Effector memory CD4-positive, alpha-beta T cell (primary cell): ENCODE measurements around the gene NPAS4.
A peak's percentile ranks its signal among the peaks of the same experiment; 100 is the strongest.

Source experiments
- DNase-seq, 3 donors: peaks; one replicate each; pipeline ENCODE4 v3.0.0-alpha.2; 2020
- H3K27ac ChIP-seq: 2 replicates; pipeline ENCODE4 v1.7.0; 2013; ENCODE audit warnings: mild to moderate bottlenecking, low read length, moderate library complexity; ENCODE audit not compliant: insufficient read depth, poor library complexity, severe bottlenecking
- H3K27me3 ChIP-seq: replicated peaks from 2 replicates; pipeline ENCODE4 v1.7.0; 2013; ENCODE audit warnings: mild to moderate bottlenecking, low read length; ENCODE audit not compliant: insufficient read depth, control insufficient read depth, poor library complexity, severe bottlenecking
- H3K36me3 ChIP-seq: 2 replicates; pipeline ENCODE4 v1.7.0; 2013; ENCODE audit warnings: mild to moderate bottlenecking, low read length, moderate library complexity; ENCODE audit not compliant: control insufficient read depth, insufficient read depth
- H3K4me1 ChIP-seq: 2 replicates; pipeline ENCODE4 v1.7.0; 2013; ENCODE audit warnings: low read length, mild to moderate bottlenecking; ENCODE audit not compliant: control insufficient read depth, insufficient read depth, poor library complexity, severe bottlenecking
- H3K4me3 ChIP-seq: 2 replicates; pipeline ENCODE4 v1.7.0; 2013; ENCODE audit warnings: low read length, low read depth, mild to moderate bottlenecking; ENCODE audit not compliant: insufficient read depth, poor library complexity, severe bottlenecking
- H3K9me3 ChIP-seq: 2 replicates; pipeline ENCODE4 v1.7.0; 2013; ENCODE audit warnings: mild to moderate bottlenecking, low read length, moderate library complexity; ENCODE audit not compliant: control insufficient read depth

NPAS4 gene

DNA sequence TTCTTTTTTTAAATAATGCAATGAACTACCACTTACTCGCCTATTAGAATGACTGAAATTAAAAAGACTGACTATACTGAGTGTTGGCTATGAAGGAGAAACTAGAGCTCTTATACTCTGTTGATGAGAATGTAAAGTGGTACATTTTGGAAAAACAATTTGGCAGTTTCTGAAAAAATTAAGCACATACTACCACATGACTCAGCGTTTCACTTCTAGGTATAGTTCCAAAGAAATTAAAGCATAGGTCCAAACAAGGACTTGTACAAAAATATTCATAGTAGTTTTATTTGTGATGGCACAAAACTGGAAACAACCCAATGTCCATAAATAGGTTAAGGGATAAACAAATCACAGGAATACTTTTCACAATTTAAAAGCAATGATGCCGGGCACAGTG lies 26.9 kb upstream of the NPAS4 start:
- no peaks in the 10 kb centered on the region for H3K27me3 ChIP-seq
- H3K36me3 ChIP-seq: no peaks in the 10 kb centered on the region
- H3K27ac ChIP-seq: no peak overlapping the region
- no peak for DNase-seq
- no peak overlapping the region for H3K4me3 ChIP-seq
- H3K4me1 ChIP-seq: no peaks in the 10 kb centered on the region
- no peaks in the 10 kb centered on the region for H3K9me3 ChIP-seq

DNA sequence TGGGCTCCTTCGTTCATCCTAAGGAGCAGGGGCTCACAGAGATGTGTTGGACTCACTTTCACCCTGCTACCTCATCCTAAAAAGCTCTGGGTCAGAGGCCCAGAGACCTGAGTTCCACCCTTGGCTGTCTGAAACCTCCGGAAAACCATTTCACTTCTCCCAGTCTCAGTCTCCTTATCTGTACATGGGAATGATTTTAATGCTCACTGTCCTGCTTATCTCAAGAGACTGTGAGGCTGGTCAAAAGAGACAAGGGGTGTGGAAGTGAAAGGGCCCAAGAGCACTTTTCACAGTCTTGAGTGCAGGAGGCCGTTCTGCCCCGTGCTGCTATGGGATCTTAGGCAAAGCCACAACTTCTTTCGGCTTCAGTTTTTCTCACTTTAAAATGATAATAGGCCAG lies 13.2 kb upstream of the NPAS4 start:
- Histone ChIP-seq H3K27ac (no peak overlapping the region), H3K4me3 (no peak overlapping the region), H3K27me3 (no peaks in the 10 kb centered on the region), H3K9me3 (no peaks in the 10 kb centered on the region), H3K36me3 (no peaks in the 10 kb centered on the region), H3K4me1 (peaks cover 8% of the 10 kb centered on the region)
- DNase-seq: no peak

DNA sequence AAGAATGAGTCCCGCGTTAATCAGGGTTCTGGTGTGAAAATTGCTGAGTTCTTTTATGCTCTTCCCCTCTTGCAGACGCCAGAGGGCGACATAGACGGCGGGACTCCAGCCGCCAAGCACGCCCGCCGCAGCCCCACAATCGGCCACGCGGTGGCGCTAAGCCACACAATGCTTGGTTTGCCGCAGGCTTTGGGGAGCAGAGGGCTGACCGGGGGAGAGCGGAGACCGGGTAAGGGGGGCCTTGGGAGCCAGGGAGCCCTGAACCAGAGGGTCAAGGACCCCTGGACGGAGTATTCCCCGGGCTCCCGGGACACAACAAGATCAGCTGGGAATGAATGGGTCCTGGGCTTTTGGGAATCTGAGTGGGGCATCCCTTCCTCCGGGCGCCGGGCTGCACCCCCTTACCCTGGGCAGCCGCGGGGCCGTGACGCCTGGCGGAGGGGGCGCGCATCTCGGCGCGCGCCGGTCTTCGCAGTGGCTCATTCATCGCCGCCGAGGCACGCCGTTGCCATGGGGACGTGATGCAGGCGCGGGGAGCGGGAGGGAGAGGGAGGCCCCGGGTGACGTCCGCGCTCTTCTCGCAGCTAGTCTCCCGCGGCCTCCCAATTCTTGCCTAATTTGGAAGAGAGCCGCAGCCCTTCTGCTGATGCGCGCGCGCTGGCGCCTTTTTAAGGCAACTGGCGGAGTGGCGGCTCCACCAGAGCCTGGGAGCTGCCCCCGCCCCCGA lies 12.2 kb upstream of the NPAS4 start:
- no peaks in the 10 kb centered on the region for H3K36me3 ChIP-seq
- H3K9me3 ChIP-seq: no peaks in the 10 kb centered on the region
- no peak overlapping the region for H3K27ac ChIP-seq
- peak; percentile 79 to 87 (median 81) for DNase-seq
- H3K4me3 ChIP-seq: peak overlapping the region; percentile 59
- no peaks in the 10 kb centered on the region for H3K27me3 ChIP-seq
- H3K4me1 ChIP-seq: peaks cover 8% of the 10 kb centered on the region

DNA sequence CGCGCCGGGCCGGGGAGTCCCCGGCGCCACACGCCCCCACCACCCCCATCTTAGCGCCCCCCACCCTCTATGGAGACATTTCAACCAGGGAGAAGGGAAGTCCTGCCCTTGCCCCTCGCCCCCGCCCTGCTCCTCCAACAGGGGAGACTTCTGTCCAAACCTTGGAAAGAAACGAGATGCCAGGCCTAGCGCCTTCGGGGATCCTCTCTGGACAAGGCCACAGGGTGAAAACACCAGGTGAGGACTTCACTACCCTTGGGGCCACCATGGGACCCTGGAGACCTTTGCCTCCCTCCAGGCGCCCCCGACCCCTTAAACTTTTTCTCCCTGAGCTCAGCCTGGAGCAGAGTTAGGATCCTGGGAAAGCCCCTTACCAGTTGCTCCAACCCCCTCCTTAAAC lies 11.6 kb upstream of the NPAS4 start:
- Histone ChIP-seq H3K27me3 (no peaks in the 10 kb centered on the region), H3K4me1 (peaks cover 8% of the 10 kb centered on the region), H3K4me3 (peak overlapping the region; percentile 59), H3K9me3 (no peaks in the 10 kb centered on the region), H3K27ac (no peak overlapping the region), H3K36me3 (no peaks in the 10 kb centered on the region)
- no peak for DNase-seq

DNA sequence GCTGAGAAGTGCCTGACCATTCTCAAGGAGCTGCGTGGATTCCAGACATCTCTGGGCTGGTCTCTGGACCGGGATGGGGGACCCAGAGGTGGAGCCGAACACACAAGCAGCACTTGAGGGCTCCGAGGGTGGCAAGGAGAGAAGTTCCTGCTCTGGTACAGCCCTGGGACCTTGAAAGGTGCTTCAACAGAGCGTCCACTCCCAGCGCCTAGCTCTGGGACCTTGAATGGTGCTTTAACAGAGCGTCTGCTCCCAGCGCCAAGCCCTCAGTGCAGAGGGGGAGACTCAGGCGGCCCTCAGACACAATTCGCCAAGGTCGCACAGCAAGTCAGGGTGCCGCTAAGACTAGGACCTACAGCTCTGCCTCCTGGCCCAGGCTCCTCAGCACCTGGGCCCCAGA lies 10.6 kb upstream of the NPAS4 start:
- Histone ChIP-seq H3K27me3 (no peaks in the 10 kb centered on the region), H3K36me3 (no peaks in the 10 kb centered on the region), H3K9me3 (no peaks in the 10 kb centered on the region), H3K4me1 (peaks cover 8% of the 10 kb centered on the region), H3K27ac (no peak overlapping the region), H3K4me3 (no peak overlapping the region)
- DNase-seq: no peak

DNA sequence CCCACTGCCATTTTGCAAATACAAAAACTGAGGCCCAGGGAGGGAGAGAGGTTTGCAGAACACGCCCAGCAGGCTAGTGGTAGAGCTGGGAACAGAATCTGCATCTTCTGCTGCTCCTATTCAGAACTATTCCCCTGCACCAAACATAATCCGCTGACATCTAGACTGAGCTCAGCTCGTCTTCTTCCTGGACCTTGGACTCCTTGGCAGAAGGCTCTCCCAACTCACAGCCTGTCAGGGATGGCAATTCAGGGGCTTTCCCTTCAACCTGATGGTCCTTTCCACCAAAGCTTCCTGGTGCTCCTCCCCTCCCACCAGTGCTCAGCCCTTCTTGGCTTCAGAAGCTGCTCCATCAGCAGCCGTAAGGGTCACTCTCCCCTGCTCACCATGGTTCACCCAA lies 9.5 kb upstream of the NPAS4 start:
- H3K27ac ChIP-seq: no peak overlapping the region
- H3K4me3 ChIP-seq: no peak overlapping the region
- no peaks in the 10 kb centered on the region for H3K36me3 ChIP-seq
- H3K4me1 ChIP-seq: peaks cover 8% of the 10 kb centered on the region
- H3K27me3 ChIP-seq: no peaks in the 10 kb centered on the region
- DNase-seq: no peak
- no peaks in the 10 kb centered on the region for H3K9me3 ChIP-seq

DNA sequence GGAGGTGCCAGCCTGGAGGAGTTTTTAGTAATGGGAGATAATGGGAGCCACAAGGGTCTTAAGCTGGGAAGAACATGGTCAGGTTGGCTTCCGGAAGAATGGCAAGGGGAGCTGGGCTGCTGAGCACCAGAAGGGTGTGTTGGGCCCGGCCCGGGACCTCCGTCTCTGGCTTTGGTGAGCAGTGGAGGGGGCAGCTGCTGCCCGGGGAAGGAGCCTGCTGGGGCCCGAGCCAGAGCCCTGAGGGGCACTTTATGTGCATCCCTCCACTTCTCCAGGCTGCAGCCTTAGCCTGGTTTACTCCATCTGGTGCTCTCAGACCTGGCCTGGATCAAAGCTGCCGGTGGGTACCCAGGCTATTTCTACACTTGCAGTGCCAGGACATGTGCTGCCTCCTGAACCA lies 8.7 kb upstream of the NPAS4 start:
- Histone ChIP-seq H3K27me3 (no peaks in the 10 kb centered on the region), H3K4me1 (peaks cover 8% of the 10 kb centered on the region), H3K4me3 (no peak overlapping the region), H3K36me3 (no peaks in the 10 kb centered on the region), H3K27ac (no peak overlapping the region), H3K9me3 (no peaks in the 10 kb centered on the region)
- DNase-seq: no peak

DNA sequence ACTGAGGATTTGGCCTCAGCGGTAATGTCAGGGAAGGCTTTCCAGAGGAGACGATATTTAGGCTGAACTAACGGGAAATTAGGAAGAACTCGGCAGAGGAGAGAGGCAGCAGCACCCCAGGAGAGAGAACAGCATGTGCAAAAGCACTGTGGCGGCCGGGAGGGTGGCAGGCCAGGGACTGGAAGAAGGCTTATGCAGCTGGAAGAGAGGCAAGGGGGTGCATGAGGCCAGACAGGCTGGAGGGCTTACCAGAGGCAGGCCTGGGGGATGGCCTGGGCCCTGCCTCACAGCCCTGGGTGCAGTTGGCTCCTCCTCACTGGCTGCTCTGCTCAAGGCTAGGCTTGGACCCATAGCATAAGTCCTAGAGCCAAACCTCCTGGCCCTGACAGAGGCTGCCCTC lies 7.7 kb upstream of the NPAS4 start:
- H3K9me3 ChIP-seq: no peaks in the 10 kb centered on the region
- no peaks in the 10 kb centered on the region for H3K36me3 ChIP-seq
- no peaks in the 10 kb centered on the region for H3K27me3 ChIP-seq
- no peak overlapping the region for H3K4me3 ChIP-seq
- DNase-seq: no peak
- no peak overlapping the region for H3K27ac ChIP-seq
- peaks cover 8% of the 10 kb centered on the region for H3K4me1 ChIP-seq

DNA sequence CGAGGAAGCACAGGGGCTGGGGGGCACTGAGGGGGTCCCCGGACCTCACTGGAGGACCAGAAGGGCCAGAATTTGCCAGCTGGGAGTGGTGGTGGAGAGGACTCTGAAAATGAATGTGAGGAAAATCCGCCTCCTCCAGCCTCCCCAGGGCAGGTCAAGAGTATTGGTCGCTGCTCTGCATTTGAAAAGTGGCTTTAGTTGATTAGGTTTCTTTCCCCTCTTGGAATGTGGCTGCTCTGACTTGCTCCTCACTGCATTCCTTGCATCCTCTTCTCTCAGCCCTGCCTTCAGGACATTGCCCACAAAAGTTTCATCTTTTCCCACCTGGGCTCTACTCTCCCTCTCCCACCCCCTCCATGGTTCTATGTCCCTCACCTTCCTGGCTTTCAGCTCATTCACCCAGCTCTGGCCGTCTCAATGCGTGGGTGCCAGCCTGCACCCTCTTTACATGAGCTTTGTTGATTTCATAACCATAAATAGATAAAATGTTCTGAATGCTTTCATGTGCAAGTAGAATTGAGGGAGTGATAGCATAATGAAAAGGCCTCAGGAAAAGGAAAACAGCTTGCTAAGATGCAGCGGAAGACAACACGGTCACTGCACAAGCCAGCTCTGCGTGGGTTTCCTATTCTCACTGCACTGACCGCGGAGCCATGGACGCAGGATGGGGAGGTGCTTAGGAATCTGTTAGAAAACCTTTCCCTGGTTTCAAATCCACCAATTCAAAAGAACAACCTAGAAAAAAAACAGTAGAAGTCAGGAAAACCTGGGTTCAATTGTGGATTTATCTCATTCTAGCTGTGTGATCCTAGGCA lies 6.5 kb upstream of the NPAS4 start:
- no peak overlapping the region for H3K27ac ChIP-seq
- H3K36me3 ChIP-seq: no peaks in the 10 kb centered on the region
- H3K9me3 ChIP-seq: no peaks in the 10 kb centered on the region
- peaks cover 3% of the 10 kb centered on the region for H3K27me3 ChIP-seq
- peaks cover under 1% of the 10 kb centered on the region for H3K4me1 ChIP-seq
- no peak for DNase-seq
- no peak overlapping the region for H3K4me3 ChIP-seq

DNA sequence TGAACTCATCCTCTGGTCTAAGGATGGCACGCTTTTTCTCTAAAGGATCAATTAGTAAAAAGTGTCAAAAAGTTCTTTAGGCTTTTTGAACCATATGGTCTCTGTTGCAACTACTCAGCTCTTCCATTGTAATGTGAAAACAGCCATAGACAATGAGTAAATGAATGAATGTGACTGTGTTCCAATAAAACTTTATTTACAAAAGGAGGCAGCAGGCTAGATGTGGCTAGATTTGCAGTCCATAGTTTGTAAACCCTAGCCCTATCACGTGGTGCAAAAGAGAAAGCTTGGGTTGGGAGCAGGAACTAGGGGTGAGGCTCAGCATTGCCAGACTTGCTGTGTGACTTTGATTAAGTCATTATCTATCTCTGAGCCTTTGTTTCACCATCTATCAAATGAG lies 5.4 kb upstream of the NPAS4 start:
- peaks cover 7% of the 10 kb centered on the region for H3K27me3 ChIP-seq
- no peaks in the 10 kb centered on the region for H3K4me1 ChIP-seq
- H3K4me3 ChIP-seq: no peak overlapping the region
- H3K36me3 ChIP-seq: no peaks in the 10 kb centered on the region
- DNase-seq: no peak
- H3K9me3 ChIP-seq: no peaks in the 10 kb centered on the region
- H3K27ac ChIP-seq: no peak overlapping the region
